A549 treated with DMSO at 1 μM for 4 hours (cell line): ENCODE measurements around the gene SRF. TPM values are rescaled to one million over a fixed set of nuclear protein-coding genes. Genes with fewer than 3 reads are reported as not detected.

Experiments used
- total RNA-seq: library from RNA; stranded (reverse); fragments of 200-300 nt; extraction: Qiagen RNA extraction; gene quantifications from 5 replicates; pipeline ENCODE4 v1.2.3, GENCODE V29; 2022; ENCODE audit warnings: low read depth

SRF gene
- total RNA-seq: 15.0 to 18.1 TPM (median 17.4 TPM) in 5 replicates

GRCh38 chr6:43170931-43171706 lies at the start of gene SRF:
Gene SRF (plus strand): TSS chr6:43171269. CDS start chr6:43171657, 388 bp downstream.

GRCh38 chr6:43181942-43182860 lies 11.1 kb downstream of the SRF start, which contains the start of gene CUL9:
Gene CUL9 (plus strand): TSS chr6:43182196. CDS start chr6:43184311, 2,115 bp downstream.

DNA sequence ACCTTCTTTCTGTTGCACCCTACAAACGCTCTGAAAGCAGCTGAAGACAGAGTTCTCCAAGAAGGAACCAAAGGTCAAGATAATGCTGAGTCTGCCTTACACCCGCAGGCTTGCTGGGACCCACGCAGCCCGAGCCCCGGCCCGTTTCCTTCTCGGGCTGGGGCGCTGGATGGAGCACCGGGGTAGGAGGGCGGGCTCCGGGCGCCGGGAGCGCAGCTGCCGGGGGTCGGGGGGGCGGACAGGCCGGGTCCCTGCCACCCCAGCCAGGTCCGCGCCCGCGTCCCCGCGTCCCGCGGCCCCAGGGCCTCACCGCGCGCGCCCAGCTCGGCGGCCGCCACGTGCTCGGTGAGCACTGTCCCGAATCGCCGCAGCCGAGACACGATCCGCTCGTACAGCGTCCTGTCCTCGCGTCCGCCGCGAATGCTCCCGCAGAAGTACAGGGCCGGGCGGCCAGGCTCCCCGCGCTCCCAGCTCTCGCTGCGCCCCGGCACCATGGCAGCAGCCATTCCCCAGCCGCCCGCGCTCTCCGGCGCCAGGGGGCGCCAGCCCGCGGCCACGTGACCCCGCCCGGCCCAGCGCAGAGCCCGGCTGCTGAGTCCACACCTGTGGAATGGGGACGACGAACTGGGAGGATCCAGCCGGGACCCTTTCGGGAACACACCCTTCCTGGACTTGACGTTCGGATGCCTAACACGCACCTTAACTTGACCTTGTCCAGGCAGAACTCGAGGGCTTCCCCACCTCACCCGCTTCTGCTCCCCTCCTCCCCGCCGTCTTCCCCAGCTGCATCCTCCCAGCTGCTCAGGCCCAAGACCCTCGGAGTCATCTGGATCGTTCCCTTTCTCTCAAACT lies 58.1 kb downstream of the SRF start, which contains the start of gene DNPH1:
Gene DNPH1, minus strand, starts transcription at position 531 of the 852 bp plus-strand sequence. Its CDS starts 25 bp downstream, at position 506.

Other genes with a start within 250 kb of the SRF start
- 38.7 to 45.4 TPM (median 43.4 TPM) in 5 replicates for gene CNPY3, start 241.8 kb upstream of the SRF start, total RNA-seq
- gene GNMT, start 210.5 kb upstream of the SRF start, total RNA-seq: 0.09 to 0.19 TPM (median 0.14 TPM) in 4 of 5 replicates, not detected in the other
- gene PEX6, start 192.1 kb upstream of the SRF start, total RNA-seq: 5.5 to 10.5 TPM (median 9.6 TPM) in 5 replicates
- gene PPP2R5D, start 186.7 kb upstream of the SRF start, total RNA-seq: 25.2 to 30.8 TPM (median 27.0 TPM) in 5 replicates
- 84.5 to 98.0 TPM (median 96.9 TPM) in 5 replicates for gene MEA1, start 157.3 kb upstream of the SRF start, total RNA-seq
- 27.9 to 32.8 TPM (median 29.8 TPM) in 5 replicates for gene KLHDC3, start 157.0 kb upstream of the SRF start, total RNA-seq
- 69.0 to 76.3 TPM (median 74.7 TPM) in 5 replicates for gene RRP36, start 149.6 kb upstream of the SRF start, total RNA-seq
- 7.3 to 8.5 TPM (median 7.6 TPM) in 5 replicates for gene CUL7, start 117.4 kb upstream of the SRF start, total RNA-seq
- 50.9 to 60.3 TPM (median 57.7 TPM) in 5 replicates for gene MRPL2, start 111.8 kb upstream of the SRF start, total RNA-seq
- gene KLC4, start 111.6 kb upstream of the SRF start, total RNA-seq: 7.1 to 8.7 TPM (median 7.6 TPM) in 5 replicates
- gene PTK7, start 95.0 kb upstream of the SRF start, total RNA-seq: 4.3 to 5.8 TPM (median 4.9 TPM) in 5 replicates
- gene CUL9, start 10.9 kb downstream of the SRF start, total RNA-seq: 5.4 to 10.4 TPM (median 9.7 TPM) in 5 replicates
- gene DNPH1, start 58.2 kb downstream of the SRF start, total RNA-seq: 74.5 to 96.8 TPM (median 85.9 TPM) in 5 replicates
- 0.03 to 0.09 TPM (median 0.06 TPM) in 4 of 5 replicates, not detected in the other for gene TTBK1, start 72.2 kb downstream of the SRF start, total RNA-seq
- gene SLC22A7, start 127.0 kb downstream of the SRF start, total RNA-seq: not detected in 5 replicates
- gene CRIP3, start 137.6 kb downstream of the SRF start, total RNA-seq: 0.45 to 0.83 TPM (median 0.58 TPM) in 5 replicates
- gene ZNF318, start 198.4 kb downstream of the SRF start, total RNA-seq: 4.7 to 6.5 TPM (median 5.6 TPM) in 5 replicates